ENCODE data around the gene GNG2. TPM values are rescaled to one million over a fixed set of nuclear protein-coding genes. Genes with fewer than 3 reads are reported as not detected.

The GNG2 gene
- total and polyA plus RNA-seq, 9 of the 15 experiments (the other 6 are each of a cell fraction or from before 2014, with no cell fraction given), result 0.18 TPM; not detected in 8

DNA sequence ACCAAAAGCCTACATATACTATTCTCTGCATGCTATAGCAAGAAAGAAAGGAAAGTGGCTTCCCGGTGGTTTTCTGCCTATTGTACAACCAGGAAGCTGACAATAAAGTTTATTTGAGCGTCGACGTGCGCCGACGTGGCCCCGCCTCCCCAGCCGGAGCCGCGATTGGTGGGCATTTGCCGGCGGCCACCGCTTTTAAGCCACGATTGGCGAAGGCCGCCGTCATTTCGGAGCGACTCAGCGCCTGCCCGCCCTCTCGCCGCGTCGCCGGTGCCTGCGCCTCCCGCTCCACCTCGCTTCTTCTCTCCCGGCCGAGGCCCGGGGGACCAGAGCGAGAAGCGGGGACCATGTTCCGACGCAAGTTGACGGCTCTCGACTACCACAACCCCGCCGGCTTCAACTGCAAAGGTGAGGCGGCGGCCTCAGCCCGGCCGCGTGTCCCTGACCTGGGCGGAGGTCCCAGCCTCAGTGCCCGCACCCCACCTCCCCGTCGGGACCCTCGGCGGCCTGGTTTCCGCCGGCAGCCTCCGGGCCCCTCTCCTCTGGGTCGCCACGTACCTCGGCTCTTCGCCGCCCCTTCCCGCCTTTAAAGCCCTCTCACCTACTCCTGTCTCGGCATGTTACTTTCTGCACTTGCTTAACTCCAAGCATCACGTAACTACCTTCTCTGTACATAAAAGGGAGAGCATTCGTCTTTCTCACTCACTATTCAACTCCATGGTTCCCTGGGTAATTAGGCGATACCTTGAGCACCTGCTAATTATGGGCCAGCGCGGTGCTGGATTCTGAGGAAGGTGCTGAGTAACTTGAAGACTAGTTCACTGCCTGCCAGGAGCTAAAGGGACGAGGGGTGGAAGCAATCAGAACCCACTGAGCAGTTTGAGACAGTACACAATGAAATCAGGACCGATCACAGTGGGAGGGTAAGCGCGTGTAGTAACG lies 129.2 kb downstream of the GNG2 start, which contains the start of gene RTRAF (continued):
- TF ChIP-seq E2F6 (IDR thresholded peaks at IDR 0.05; ENCODE audit: borderline replicate concordance in 1 of 2, extremely low read depth in 1 of 2, insufficient read depth in 1 of 2, insufficient read length in 1 of 2, low read depth in 1 of 2, low read length in 1 of 2, poor library complexity in 1 of 2, severe bottlenecking in 1 of 2) (peak; percentile 27 to 52), ESRRB (CRISPR knock-in tag; IDR thresholded peaks at IDR 0.05; ENCODE audit: borderline replicate concordance) (no peak), TEAD1 (CRISPR knock-in tag; IDR thresholded peaks at IDR 0.05) (no peak), IFI16 (CRISPR knock-in tag; IDR thresholded peaks at IDR 0.05) (no peak), MITF (IDR thresholded peaks at IDR 0.05) (no peak), PURB (CRISPR knock-in tag; IDR thresholded peaks at IDR 0.05; ENCODE audit: low read depth) (no peak), RFX1 (IDR thresholded peaks at IDR 0.05) (no peak), MIER1 (IDR thresholded peaks at IDR 0.05; ENCODE audit: low read depth) (no peak), SLC30A9 (CRISPR knock-in tag; IDR thresholded peaks at IDR 0.05) (no peak), SPI1 (IDR thresholded peaks at IDR 0.05; ENCODE audit: borderline replicate concordance, low read depth, low read length) (no peak), MYBL2 (IDR thresholded peaks at IDR 0.05; ENCODE audit: low read depth) (no peak), MYBL2 (CRISPR knock-in tag; IDR thresholded peaks at IDR 0.05; ENCODE audit: borderline replicate concordance) (no peak), RBM25 (IDR thresholded peaks at IDR 0.05; ENCODE audit: low read depth, low read length, severe bottlenecking) (peak; percentile 98), FOS (IDR thresholded peaks at IDR 0.05; ENCODE audit: extremely low read depth, insufficient read length) (peak; percentile 79), CREBBP (IDR thresholded peaks at IDR 0.05; ENCODE audit: low read depth, low read length) (no peak), NR3C1 (CRISPR knock-in tag; IDR thresholded peaks at IDR 0.05) (no peak), SRSF1 (IDR thresholded peaks at IDR 0.05; ENCODE audit: low read depth, low read length) (no peak), RBM34 (IDR thresholded peaks at IDR 0.05; ENCODE audit: borderline replicate concordance, insufficient read depth, low read length) (no peak)
- TF ChIP-seq, protein P1, sequence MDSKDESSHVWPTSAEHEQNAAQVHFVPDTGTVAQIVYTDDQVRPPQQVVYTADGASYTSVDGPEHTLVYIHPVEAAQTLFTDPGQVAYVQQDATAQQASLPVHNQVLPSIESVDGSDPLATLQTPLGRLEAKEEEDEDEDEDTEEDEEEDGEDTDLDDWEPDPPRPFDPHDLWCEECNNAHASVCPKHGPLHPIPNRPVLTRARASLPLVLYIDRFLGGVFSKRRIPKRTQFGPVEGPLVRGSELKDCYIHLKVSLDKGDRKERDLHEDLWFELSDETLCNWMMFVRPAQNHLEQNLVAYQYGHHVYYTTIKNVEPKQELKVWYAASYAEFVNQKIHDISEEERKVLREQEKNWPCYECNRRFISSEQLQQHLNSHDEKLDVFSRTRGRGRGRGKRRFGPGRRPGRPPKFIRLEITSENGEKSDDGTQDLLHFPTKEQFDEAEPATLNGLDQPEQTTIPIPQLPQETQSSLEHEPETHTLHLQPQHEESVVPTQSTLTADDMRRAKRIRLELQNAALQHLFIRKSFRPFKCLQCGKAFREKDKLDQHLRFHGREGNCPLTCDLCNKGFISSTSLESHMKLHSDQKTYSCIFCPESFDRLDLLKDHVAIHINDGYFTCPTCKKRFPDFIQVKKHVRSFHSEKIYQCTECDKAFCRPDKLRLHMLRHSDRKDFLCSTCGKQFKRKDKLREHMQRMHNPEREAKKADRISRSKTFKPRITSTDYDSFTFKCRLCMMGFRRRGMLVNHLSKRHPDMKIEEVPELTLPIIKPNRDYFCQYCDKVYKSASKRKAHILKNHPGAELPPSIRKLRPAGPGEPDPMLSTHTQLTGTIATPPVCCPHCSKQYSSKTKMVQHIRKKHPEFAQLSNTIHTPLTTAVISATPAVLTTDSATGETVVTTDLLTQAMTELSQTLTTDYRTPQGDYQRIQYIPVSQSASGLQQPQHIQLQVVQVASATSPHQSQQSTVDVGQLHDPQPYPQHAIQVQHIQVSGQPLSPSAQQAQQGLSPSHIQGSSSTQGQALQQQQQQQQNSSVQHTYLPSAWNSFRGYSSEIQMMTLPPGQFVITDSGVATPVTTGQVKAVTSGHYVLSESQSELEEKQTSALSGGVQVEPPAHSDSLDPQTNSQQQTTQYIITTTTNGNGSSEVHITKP (IDR thresholded peaks at IDR 0.05; ENCODE audit: partially characterized antibody), result no peak
- TF ChIP-seq, protein P2, sequence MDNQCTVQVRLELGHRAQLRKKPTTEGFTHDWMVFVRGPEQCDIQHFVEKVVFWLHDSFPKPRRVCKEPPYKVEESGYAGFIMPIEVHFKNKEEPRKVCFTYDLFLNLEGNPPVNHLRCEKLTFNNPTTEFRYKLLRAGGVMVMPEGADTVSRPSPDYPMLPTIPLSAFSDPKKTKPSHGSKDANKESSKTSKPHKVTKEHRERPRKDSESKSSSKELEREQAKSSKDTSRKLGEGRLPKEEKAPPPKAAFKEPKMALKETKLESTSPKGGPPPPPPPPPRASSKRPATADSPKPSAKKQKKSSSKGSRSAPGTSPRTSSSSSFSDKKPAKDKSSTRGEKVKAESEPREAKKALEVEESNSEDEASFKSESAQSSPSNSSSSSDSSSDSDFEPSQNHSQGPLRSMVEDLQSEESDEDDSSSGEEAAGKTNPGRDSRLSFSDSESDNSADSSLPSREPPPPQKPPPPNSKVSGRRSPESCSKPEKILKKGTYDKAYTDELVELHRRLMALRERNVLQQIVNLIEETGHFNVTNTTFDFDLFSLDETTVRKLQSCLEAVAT (IDR thresholded peaks at IDR 0.05), result no peak
